Stimulated activated naive CD8-positive, alpha-beta T cell treated with anti-CD3 and anti-CD28 coated beads, Interleukin-15, amount 100 ng/mL, for 72 hours (primary cell): ENCODE measurements around the gene DLX2.
A peak's percentile ranks its signal among the peaks of the same experiment; 100 is the strongest.

Source experiments
- ATAC-seq: fragments of 150-1000 bp; cut with Tn5 transposase; 2 replicates; pipeline ENCODE4 v1.10.0; 2021; ENCODE audit warnings: mild to moderate bottlenecking, moderate library complexity
- DNase-seq, 2 donors: peaks; one replicate each; pipeline ENCODE4 v3.0.0; 2021 to 2022
- H3K27ac Mint-ChIP-seq, 2 donors: one replicate each; pipeline ENCODE4 v1.8.0; 2022; ENCODE audit warnings: mild to moderate bottlenecking in 2 of 2, mixed read lengths in 2 of 2, moderate library complexity in 2 of 2
- H3K27me3 Mint-ChIP-seq: one replicate; pipeline ENCODE4 v1.8.0; 2022; ENCODE audit warnings: mixed read lengths
- H3K4me1 Mint-ChIP-seq: one replicate; pipeline ENCODE4 v1.8.0; 2022; ENCODE audit warnings: mild to moderate bottlenecking, mixed read lengths
- H3K4me3 Mint-ChIP-seq, 2 donors: one replicate each; pipeline ENCODE4 v1.8.0; 2022; ENCODE audit warnings: mild to moderate bottlenecking in 2 of 2, mixed read lengths in 2 of 2, moderate library complexity in 1 of 2
- H3K9me3 Mint-ChIP-seq, 2 donors: one replicate each; pipeline ENCODE4 v1.8.0; 2022; ENCODE audit warnings: mixed read lengths in 2 of 2

The DLX2 gene

DNA sequence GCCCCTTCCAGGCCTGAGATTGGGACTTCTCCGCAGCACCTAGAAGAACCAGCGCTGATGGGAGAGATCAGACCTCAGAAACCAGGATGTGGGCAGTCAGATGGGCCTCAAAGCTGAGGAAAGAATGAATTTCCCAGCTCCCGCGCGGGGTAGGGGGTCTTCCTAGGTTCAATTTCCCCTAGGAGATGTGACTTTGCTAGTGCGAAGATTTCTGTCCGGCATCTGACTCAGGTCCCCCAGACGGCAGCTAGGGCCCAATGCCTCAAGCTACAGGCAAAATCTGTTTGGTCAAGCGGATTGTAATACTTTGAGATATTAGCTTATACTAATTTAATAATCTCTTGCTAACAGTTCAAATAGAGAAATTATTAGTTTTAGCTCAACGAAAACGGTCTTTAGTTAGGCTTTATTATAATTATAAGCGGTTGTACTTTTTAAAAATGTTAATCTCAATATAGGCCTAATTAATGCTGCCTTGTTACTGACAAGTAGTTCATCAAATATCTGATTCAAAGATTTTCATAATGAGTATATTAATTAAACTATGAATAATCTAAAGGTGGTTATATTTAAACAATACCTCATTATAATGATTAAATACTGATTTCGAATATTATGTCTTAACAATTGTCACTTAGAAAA lies 11.6 kb downstream of the DLX2 start:
- Mint-ChIP-seq H3K4me3 (no peak overlapping the region), H3K9me3 (no peaks in the 10 kb centered on the region), H3K27me3 (peaks cover 100% of the 10 kb centered on the region), H3K27ac (no peak overlapping the region), H3K4me1 (peaks cover 63% of the 10 kb centered on the region)
- ATAC-seq = no peak
- DNase-seq = no peak

DNA sequence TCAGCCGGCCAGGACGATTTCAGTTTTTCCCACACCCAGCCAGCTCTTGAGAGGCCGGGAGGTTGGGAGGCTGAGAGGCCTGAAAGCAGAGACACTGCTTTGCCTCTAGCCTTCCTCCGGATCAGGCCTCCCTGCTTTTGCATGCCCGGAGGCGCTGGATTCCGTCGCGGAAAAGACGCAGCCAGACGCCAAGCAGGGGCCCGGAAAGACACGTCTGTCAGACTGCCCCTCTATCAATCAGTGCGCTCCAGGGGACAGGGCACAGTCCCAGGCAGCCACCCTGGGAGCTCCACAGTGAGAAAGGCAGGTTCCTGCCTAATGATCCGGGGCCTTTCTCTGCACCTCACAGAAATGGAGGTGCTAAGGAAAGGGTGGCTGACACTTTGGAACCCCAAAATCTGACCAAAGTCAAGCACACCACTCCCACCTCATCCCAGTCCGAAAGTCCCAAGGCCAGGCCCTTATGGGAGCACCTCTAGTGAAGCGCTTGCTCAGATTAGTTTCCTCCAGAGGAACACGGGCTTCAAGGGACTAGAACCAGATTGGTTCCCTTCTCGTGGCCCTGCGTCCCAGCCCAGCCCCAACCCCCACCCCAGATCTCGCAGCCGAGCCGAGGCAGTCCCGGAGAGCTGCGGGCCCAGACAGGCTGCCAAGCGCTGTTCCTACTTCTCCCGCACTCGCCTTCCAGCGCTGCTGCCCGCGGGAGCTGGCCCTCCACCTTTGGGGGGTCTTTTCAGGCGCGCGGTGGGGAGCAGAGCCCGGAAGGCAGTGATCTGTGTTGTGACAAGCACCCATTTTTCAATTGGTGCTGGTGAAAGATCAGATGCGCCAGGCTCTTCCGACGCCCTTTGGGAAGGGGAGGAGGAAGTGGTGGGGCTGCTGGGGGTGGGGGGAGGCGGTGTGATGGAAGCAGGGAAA lies 12.4 kb downstream of the DLX2 start:
- H3K27me3 Mint-ChIP-seq = peaks cover 100% of the 10 kb centered on the region
- H3K4me1 Mint-ChIP-seq = peaks cover 63% of the 10 kb centered on the region
- no peaks in the 10 kb centered on the region for H3K9me3 Mint-ChIP-seq
- peak overlapping the region in 1 of 2 donors; percentile 44 for H3K4me3 Mint-ChIP-seq
- ATAC-seq (no peak), DNase-seq (no peak)
- no peak overlapping the region for H3K27ac Mint-ChIP-seq

GRCh38 chr2:172089633-172090032 lies 13.1 kb downstream of the DLX2 start:
- Mint-ChIP-seq H3K27me3 (peaks cover 100% of the 10 kb centered on the region), H3K27ac (no peak overlapping the region), H3K4me3 (no peak overlapping the region), H3K4me1 (peaks cover 65% of the 10 kb centered on the region), H3K9me3 (no peaks in the 10 kb centered on the region)
- no peak for DNase-seq
- no peak for ATAC-seq

DNA sequence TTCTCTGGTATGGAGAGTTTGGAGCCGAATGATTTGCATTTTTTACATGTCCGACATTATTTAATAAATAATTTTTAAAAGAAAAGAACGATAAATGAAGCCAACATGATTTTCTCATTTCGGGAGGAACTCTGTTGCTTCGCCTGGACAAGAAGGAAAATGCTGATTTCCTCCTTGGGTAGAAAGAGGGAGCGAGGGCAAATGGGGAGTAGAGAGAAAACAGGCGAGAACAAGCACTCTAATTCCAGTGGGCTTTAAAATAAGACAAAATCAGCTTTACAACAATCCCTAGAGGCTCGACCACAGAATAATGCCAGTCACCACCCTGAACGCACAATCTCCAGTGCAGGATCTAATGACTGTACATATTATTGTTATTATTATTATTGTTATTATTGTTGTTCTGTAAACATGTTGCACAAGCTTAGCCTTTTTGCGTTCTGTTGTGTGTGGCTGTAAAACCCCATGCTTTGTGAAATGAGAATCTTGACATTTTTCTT lies 13.6 kb downstream of the DLX2 start:
- DNase-seq = no peak
- peaks cover 71% of the 10 kb centered on the region for H3K4me1 Mint-ChIP-seq

DNA sequence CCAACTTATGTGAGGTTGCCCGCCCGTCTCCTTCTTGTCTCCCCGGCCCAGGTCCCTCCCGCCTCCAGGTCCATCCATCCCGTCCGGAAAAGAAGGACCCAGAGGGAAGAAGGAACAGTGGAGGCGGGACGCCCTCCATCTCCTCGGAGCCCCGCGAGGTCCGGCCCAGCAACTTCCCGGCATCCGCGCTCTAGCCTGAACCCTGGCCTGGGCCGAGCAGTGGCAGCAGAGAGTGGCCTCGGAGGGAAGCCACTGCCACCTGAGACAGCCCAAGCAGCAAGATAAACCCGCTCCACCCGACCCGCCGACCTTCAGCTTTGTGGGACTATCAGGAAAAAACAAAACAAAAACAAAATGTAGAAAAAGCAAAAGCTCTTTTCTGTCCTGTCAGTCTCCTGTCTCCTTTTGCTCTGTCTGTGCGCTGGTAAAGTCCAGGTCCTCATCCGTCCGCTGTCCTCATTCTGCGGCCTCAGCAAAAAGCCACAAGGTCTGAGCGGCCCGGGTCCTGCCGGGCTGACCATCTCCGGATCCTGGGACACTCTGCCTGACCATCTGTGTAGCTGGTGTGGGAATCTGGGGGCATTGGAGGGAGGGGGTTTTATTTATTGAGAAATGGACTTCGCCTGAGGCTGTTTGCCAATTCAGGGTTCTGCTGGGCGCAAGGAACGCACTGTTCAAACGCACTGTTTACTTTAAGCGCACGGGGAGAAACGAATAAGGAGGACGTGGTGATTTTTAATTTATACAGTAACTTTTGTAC lies 14.3 kb downstream of the DLX2 start:
- H3K4me1 Mint-ChIP-seq = peaks cover 77% of the 10 kb centered on the region
- ATAC-seq (no peak), DNase-seq (peak in 1 of 2 donors; percentile 19)
- peak overlapping the region; percentile 33 to 67 for H3K4me3 Mint-ChIP-seq
- H3K27me3 Mint-ChIP-seq = peaks cover 100% of the 10 kb centered on the region
- H3K9me3 Mint-ChIP-seq = no peaks in the 10 kb centered on the region
- peak overlapping the region in 1 of 2 donors; percentile 20 for H3K27ac Mint-ChIP-seq

More for the DNA sequence above, 13.6 kb downstream of the DLX2 start:
- no peaks in the 10 kb centered on the region for H3K9me3 Mint-ChIP-seq
- peaks cover 100% of the 10 kb centered on the region for H3K27me3 Mint-ChIP-seq
- H3K4me3 Mint-ChIP-seq = no peak overlapping the region
- no peak overlapping the region for H3K27ac Mint-ChIP-seq
- no peak for ATAC-seq

GRCh38 chr2:172087780-172088244 lies 14.9 kb downstream of the DLX2 start:
- H3K27me3 Mint-ChIP-seq = peaks cover 100% of the 10 kb centered on the region
- peaks cover 77% of the 10 kb centered on the region for H3K4me1 Mint-ChIP-seq
- DNase-seq (peak in 1 of 2 donors; percentile 22), ATAC-seq (no peak)
- H3K9me3 Mint-ChIP-seq = no peaks in the 10 kb centered on the region
- H3K27ac Mint-ChIP-seq = peak overlapping the region in 1 of 2 donors; percentile 20
- peak overlapping the region; percentile 41 to 67 for H3K4me3 Mint-ChIP-seq

DNA sequence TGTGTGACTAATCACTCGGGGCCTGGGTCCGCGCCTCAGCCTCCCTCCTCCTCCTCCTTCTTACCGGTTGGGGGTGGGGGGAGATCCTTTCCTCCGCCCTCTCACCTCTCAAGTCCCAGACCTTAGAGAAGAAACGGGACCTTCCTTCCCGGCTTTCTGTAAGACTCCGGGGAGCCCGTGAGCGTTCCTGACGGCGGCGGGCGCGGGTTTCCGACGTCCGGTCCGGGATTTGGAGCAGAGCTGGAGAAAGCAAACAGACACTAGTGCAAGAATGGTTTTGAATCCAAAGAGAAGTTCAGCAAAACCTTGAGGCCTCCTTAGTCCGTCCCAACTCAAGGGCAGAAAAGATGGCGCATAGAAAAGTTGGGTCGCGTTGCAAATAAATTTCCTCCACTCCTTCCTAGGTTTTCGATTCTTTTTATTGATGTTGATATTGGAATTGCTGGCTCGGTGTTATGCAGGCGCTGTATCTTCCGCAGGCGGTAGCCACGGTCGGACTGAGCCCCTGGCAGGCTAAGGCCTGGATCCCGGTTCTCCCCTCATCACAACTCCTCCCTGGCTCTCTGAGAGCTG lies 15.4 kb downstream of the DLX2 start:
- Mint-ChIP-seq H3K9me3 (no peaks in the 10 kb centered on the region), H3K27ac (peak overlapping the region in 1 of 2 donors; percentile 67), H3K4me1 (peaks cover 78% of the 10 kb centered on the region), H3K27me3 (peaks cover 100% of the 10 kb centered on the region), H3K4me3 (peak overlapping the region; percentile 81 to 89)
- DNase-seq = no peak
- ATAC-seq = no peak

DNA sequence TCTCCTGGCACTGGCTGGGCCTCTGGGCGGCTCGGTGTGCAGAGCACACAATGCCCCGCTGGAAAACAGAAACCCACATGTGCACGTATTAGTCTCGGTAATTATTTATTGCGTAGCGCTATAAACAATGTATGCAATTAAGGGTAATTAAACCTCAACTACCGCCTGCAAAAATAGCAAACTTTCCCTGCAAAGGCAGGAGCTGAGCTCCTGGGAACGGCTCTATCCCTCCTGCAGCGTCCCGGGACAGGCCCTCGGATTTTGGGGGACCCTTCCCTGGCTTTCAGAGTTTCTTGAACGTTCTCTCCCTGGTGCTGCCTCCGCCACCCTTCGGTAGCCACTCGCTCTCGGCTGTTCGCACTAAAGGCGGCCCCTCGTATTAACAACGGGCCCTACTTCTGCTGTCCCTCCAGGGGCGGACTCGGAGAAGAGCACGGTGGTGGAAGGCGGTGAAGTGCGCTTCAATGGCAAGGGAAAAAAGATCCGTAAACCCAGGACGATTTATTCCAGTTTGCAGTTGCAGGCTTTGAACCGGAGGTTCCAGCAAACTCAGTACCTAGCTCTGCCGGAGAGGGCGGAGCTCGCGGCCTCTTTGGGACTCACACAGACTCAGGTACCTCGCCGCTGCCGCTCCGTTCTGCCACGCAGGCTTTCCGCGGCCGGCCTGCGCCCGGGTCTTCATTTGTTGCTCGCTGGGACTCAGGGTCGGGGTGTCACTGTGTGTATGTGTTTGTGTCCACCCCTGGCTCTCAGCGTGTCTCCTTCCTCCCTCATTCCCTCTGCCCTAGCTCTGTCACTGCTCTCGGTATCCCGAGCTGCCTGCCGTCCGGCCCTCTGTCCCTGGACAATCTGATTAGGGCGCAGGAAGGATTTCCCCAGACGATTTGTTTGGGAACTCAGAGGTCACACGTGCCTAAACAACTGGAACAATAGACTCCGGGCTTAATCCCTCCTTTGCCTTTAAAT lies 16.2 kb downstream of the DLX2 start:
- Mint-ChIP-seq H3K4me1 (peaks cover 81% of the 10 kb centered on the region), H3K27ac (peak overlapping the region in 1 of 2 donors; percentile 67)

DNA sequence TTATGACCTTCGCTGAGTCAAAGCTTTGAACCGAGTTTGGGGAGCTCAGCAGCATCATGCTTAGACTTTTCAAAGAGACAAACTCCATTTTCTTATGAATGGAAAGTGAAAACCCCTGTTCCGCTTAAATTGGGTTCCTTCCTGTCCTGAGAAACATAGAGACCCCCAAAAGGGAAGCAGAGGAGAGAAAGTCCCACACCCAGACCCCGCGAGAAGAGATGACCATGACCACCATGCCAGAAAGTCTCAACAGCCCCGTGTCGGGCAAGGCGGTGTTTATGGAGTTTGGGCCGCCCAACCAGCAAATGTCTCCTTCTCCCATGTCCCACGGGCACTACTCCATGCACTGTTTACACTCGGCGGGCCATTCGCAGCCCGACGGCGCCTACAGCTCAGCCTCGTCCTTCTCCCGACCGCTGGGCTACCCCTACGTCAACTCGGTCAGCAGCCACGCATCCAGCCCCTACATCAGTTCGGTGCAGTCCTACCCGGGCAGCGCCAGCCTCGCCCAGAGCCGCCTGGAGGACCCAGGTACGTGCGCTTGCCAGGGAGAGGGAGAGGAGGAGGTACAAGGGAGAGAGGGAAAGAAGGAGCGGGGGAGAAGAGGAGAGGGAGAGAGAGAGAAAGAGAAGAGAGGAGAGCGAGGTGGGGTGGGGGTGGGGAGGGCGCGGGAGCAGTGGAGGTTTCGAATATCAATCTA lies 17.1 kb downstream of the DLX2 start, which contains the start of gene DLX1:
Gene DLX1 (plus strand): TSS at position 48 of the 700 bp plus-strand sequence. CDS start 171 bp downstream, at position 219.
- Mint-ChIP-seq H3K4me1 (peaks cover 83% of the 10 kb centered on the region), H3K27me3 (peaks cover 100% of the 10 kb centered on the region), H3K9me3 (no peaks in the 10 kb centered on the region), H3K27ac (peak within 1 kb of the TSS in 1 of 2 donors; percentile 33), H3K4me3 (peak within 1 kb of the TSS; percentile 81 to 89)
- DNase-seq (peak in 1 of 2 donors; percentile 25), ATAC-seq (peak; percentile 3)

More for the DNA sequence above, 16.2 kb downstream of the DLX2 start:
- Mint-ChIP-seq H3K27me3 (peaks cover 100% of the 10 kb centered on the region), H3K9me3 (no peaks in the 10 kb centered on the region), H3K4me3 (peak overlapping the region; percentile 81 to 89)
- DNase-seq (peak; percentile 63 to 67), ATAC-seq (peak; percentile 69)

GRCh38 chr2:172084645-172085459 lies 17.8 kb downstream of the DLX2 start:
- peaks cover 100% of the 10 kb centered on the region for H3K27me3 Mint-ChIP-seq
- DNase-seq (peak; percentile 60 to 70), ATAC-seq (peak; percentile 82)
- H3K27ac Mint-ChIP-seq = peak overlapping the region in 1 of 2 donors; percentile 33
- peaks cover 83% of the 10 kb centered on the region for H3K4me1 Mint-ChIP-seq
- H3K9me3 Mint-ChIP-seq = no peaks in the 10 kb centered on the region
- peak overlapping the region; percentile 81 to 89 for H3K4me3 Mint-ChIP-seq

GRCh38 chr2:172084395-172084644 lies 18.4 kb downstream of the DLX2 start:
- Mint-ChIP-seq H3K9me3 (no peaks in the 10 kb centered on the region), H3K27ac (no peak overlapping the region), H3K4me3 (peak overlapping the region; percentile 81 to 89), H3K27me3 (peaks cover 100% of the 10 kb centered on the region), H3K4me1 (peaks cover 80% of the 10 kb centered on the region)
- DNase-seq (peak in 1 of 2 donors; percentile 26), ATAC-seq (peak; percentile 13)

DNA sequence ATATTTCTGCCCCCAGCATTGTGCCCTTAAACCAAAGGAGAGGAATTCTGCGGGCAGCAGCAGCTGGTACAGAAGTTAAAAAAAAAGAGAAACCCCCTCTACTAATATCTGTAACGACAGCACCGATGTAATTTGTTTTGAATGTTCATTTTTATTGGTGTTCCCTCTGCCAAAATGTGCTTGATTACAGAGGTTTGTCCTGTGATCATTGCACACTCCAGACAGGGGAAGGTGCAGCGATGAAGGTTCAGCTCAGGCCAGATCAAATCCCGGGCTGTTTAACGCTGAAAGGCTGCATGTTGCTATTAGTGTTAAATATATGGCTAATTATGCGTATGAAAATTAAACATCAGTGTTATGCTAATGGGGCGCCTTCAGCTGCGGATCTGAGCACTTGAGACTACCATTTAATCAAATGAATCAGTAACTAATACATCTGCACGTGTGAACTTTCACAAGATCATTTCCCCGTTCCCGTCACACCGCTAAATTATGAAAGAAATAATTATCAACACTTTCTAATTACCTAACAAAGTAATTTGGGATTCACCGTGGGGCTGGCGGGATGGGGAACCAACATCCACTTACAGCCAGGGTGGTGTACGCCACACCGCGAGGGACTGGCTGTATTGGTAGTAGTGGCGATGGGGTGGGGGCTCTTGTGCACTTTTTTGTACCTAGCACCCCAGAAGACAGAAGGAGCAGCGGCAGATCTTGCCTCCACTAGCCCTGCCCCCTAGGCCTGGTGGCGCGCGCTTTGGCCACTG lies 18.9 kb downstream of the DLX2 start:
- no peak overlapping the region for H3K27ac Mint-ChIP-seq
- no peaks in the 10 kb centered on the region for H3K9me3 Mint-ChIP-seq
- H3K27me3 Mint-ChIP-seq = peaks cover 100% of the 10 kb centered on the region
- H3K4me3 Mint-ChIP-seq = peak overlapping the region; percentile 81 to 89
- ATAC-seq (no peak), DNase-seq (no peak)
- H3K4me1 Mint-ChIP-seq = peaks cover 80% of the 10 kb centered on the region
